ENCODE data around the gene CHST15.

GRCh38 chr10:124125305-124126116, 32.1 kb upstream of the CHST15 start:
- peak in 2 of 4 experiments; percentile 13 to 29 for TF ChIP-seq CTCF (IDR thresholded peaks at IDR 0.05)
- TF ChIP-seq POLR2AphosphoS5 (IDR thresholded peaks at IDR 0.05) = no peak

All from sigmoid colon (tissue), 4 donors.